ENCODE results near the gene PRDX3.

PRDX3 gene

GRCh38 chr10:119120413-119120867 is 58.2 kb downstream of the PRDX3 start:
- Histone ChIP-seq H3K4me1 (ENCODE audit: control insufficient read depth, insufficient read depth, low read length) (peaks cover 22% of the 10 kb centered on the region), H3K9ac (ENCODE audit: low read length) (peak overlapping the region; percentile 14), H3K4me3 (ENCODE audit: low read length) (no peak overlapping the region), H3K36me3 (ENCODE audit: control insufficient read depth, insufficient read depth, low read length, severe bottlenecking) (peaks cover 79% of the 10 kb centered on the region), H3K27me3 (replicated peaks; ENCODE audit: control insufficient read depth, insufficient read depth, low read length) (no peaks in the 10 kb centered on the region), H3K9me3 (ENCODE audit: control insufficient read depth, low read length) (no peaks in the 10 kb centered on the region)
- peak; percentile 32 for DNase-seq (ENCODE audit: low read depth)

GRCh38 chr10:119119400-119119799 is 59.2 kb downstream of the PRDX3 start:
- H3K4me3 ChIP-seq (ENCODE audit: low read length) = no peak overlapping the region
- H3K27me3 ChIP-seq (replicated peaks; ENCODE audit: control insufficient read depth, insufficient read depth, low read length) = no peaks in the 10 kb centered on the region
- H3K36me3 ChIP-seq (ENCODE audit: control insufficient read depth, insufficient read depth, low read length, severe bottlenecking) = peaks cover 74% of the 10 kb centered on the region
- peaks cover 30% of the 10 kb centered on the region for H3K4me1 ChIP-seq (ENCODE audit: control insufficient read depth, insufficient read depth, low read length)
- no peak for DNase-seq (ENCODE audit: low read depth)
- no peak overlapping the region for H3K9ac ChIP-seq (ENCODE audit: low read length)
- H3K9me3 ChIP-seq (ENCODE audit: control insufficient read depth, low read length) = no peaks in the 10 kb centered on the region

GRCh38 chr10:119118231-119118630 is 60.4 kb downstream of the PRDX3 start:
- Histone ChIP-seq H3K4me1 (ENCODE audit: control insufficient read depth, insufficient read depth, low read length) (peaks cover 40% of the 10 kb centered on the region), H3K4me3 (ENCODE audit: low read length) (no peak overlapping the region), H3K36me3 (ENCODE audit: control insufficient read depth, insufficient read depth, low read length, severe bottlenecking) (peaks cover 66% of the 10 kb centered on the region), H3K27me3 (replicated peaks; ENCODE audit: control insufficient read depth, insufficient read depth, low read length) (no peaks in the 10 kb centered on the region), H3K9me3 (ENCODE audit: control insufficient read depth, low read length) (no peaks in the 10 kb centered on the region), H3K9ac (ENCODE audit: low read length) (no peak overlapping the region)
- no peak for DNase-seq (ENCODE audit: low read depth)
